ENCODE results near the gene TPCN2.

Gene TPCN2

DNA sequence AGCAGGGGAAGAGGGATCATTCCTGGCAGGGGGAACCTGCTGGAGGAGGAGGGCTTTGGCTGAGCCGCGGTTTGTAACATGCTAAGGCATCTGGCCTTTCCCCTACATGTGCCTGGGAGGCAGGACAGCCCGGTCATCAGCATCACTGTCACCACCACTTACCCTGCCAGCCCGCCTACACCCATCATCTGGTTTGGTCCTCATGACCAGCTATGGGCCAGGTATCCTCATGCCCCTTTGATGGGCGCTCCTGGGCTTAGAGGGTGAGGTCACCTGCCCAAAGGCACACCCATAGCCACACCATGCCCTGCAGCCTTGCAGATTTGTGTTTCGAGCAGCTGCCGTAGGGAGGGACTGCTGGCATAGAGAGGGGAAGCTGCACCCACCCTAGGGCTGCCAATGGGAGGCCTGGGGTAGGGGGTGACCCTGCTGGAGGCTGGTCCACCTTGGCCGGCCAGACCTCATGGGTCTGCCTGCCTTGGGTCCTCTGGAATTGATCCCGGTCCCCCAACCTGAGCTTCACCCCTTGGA, 38.3 kb upstream of the TPCN2 start:
- in situ Hi-C loops (cut with MboI; ENCODE audit: low sequenced_read_pairs), result no loop called here

GRCh38 chr11:69010964-69011623, 37.6 kb upstream of the TPCN2 start:
- in situ Hi-C loops (cut with MboI; ENCODE audit: low sequenced_read_pairs), result no loop called here

GRCh38 chr11:69011624-69012091, 37.1 kb upstream of the TPCN2 start:
- in situ Hi-C loops (cut with MboI; ENCODE audit: low sequenced_read_pairs), result no loop called here

- in situ Hi-C loops (cut with MboI; ENCODE audit: low sequenced_read_pairs), result no loop called here
These were observed 36.4 kb upstream of the TPCN2 start for GRCh38 chr11:69012092-69013008.

- in situ Hi-C loops (cut with MboI; ENCODE audit: low sequenced_read_pairs), result no loop called here
These were observed 35.5 kb upstream of the TPCN2 start, which contains the start of gene MRGPRF for GRCh38 chr11:69013009-69013951. Gene MRGPRF, minus strand, starts transcription at chr11:69013246. Its CDS starts 3,345 bp downstream, at chr11:69009901.

DNA sequence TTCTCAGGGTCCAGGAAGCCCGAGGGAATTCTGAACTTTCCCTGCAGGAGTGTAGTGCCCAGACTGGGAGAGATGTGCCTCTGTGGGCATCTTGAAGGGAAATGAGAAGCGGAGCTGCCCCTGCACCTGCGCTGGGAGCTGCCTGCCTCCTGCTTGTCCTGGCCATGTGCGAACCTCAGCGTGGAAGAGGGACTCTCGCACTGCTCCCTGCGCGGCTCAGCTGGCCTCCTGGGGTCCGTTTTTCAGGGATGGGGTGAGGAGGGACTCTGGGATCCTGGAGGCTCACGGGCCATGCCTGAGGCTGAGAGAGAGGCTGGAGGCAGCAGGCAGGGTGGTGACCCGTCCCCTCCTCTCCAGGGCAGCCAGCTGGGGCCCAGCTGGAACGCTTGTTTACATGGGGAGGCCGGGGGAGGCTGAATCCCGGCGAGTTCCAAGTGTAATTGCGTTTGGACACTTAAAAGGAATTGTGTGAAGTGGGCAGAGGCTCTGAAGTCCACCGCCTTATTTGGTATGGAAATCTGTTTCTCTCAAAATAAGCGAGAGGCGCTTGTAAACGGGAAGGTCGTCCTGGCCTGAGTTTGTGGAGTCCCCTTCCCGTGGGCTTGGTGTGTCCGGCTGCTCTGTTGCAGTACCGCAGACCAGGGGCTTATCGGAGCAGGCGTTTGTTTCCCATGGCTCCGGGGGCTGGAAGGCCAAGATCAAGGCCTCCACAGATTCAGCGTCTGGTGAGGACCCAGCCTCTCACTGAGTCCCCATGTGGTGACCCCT, 34.5 kb upstream of the TPCN2 start:
- in situ Hi-C loops (cut with MboI; ENCODE audit: low sequenced_read_pairs), result no loop called here

- in situ Hi-C loops (cut with MboI; ENCODE audit: low sequenced_read_pairs), result no loop called here
These were observed 33.7 kb upstream of the TPCN2 start for GRCh38 chr11:69014898-69015549.

DNA sequence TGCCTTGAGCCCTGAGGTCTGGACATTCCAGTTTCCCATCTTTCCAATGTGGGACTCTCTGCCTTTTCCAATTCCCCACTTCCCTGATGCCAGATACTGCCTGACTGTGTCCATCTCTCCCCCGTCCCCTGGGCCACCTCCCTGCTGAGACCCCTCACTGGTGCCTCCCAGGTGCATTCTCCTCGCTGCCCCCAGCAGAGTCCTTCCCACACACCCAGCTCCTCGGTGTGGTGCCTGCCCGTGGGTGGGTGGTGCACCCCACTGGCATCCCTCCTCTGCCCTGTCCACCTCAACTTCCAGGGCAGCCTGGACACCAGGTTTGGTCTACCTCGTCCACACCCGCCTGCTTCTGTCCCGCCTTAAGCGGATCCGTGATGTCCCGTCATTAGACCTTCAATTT, 30.8 kb upstream of the TPCN2 start:
- in situ Hi-C loops (cut with MboI; ENCODE audit: low sequenced_read_pairs), result no loop called here

DNA sequence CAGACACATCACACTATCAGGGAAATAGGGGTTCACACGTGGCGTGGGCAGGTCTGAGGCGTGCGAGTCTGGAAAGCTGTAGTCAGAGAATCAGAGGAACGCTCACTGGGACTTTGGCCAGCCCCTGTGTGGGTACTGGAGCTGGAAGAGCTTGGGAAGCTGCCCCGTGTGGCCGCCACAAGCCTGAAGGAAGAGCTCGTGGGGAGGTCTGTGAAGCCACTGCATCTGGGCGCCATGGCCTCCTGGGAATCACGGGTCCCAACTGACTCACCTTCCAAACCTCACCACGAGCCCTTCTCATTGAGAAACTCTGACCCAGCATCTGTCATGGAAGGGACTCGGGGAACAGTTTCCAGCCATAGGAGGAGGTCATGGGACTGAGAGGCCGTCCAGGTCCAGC, 29.8 kb upstream of the TPCN2 start:
- in situ Hi-C loops (cut with MboI; ENCODE audit: low sequenced_read_pairs), result no loop called here

GRCh38 chr11:69022260-69022659, 26.5 kb upstream of the TPCN2 start:
- in situ Hi-C loops (cut with MboI; ENCODE audit: low sequenced_read_pairs), result no loop called here

- in situ Hi-C loops (cut with MboI; ENCODE audit: low sequenced_read_pairs), result no loop called here
These were observed 24.2 kb upstream of the TPCN2 start for GRCh38 chr11:69024509-69024908.

GRCh38 chr11:69027704-69028372, 20.9 kb upstream of the TPCN2 start:
- in situ Hi-C loops (cut with MboI; ENCODE audit: low sequenced_read_pairs), result no loop called here

- in situ Hi-C loops (cut with MboI; ENCODE audit: low sequenced_read_pairs), result no loop called here
These were observed 18.4 kb upstream of the TPCN2 start for GRCh38 chr11:69030301-69030700.

DNA sequence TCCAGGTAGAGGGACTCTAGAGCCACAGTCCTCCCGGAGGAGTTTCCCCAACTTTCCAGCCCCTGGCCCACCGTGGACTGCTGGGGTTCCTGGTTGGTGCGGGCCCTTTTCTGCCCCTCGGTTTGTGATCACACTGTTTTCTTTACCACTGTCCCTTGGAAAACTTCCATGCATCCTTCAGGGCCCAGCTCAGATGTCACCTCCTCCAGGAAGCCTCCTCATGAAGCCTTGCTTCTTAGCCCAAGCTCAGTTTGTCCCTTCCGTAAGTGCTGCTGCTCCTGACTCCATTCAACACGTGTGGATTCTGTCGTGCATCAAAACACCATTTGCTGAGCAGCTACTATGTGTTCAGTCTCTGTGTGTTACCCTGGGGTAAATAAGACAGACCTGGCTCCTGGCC, 15.9 kb upstream of the TPCN2 start:
- in situ Hi-C loops (cut with MboI; ENCODE audit: low sequenced_read_pairs), result no loop called here

GRCh38 chr11:69033431-69033830, 15.3 kb upstream of the TPCN2 start:
- in situ Hi-C loops (cut with MboI; ENCODE audit: low sequenced_read_pairs), result no loop called here

DNA sequence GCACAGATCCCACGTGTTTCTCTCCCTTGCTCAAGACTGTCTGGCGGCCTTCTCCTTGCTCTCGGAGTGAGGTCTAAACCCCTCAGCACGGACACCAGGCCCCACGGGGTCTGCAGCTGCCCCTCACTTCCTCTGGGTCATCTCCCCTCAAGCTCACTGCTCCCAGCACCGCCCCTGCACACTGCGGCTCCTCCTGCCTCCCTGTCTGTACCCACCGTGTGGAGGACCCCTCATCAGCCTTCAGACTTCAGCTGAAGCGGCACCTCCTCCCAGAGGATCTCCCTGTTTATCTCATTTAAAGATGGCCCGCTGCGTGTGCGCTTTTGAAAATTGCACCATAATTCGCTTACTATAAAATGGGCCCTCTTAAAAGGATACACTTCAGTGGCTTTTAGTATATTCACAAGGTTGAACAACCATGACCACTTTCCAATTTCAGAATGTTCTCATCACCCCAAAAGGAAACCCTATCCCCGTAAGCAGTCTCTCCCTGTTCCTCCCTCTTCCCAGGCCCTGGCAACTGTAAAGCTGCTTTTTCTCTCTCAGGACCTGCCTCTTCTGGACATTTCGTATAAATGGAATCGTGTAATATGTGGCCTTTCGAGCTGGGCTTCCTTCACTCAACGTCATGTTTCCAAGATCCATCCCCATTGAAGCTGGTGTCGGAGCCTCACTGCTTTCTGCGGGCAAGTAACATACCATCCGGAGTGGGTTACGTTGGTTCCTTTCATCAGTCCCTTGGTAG, 14.4 kb upstream of the TPCN2 start:
- in situ Hi-C loops (cut with MboI; ENCODE audit: low sequenced_read_pairs), result no loop called here

GRCh38 chr11:69035150-69035945, 13.4 kb upstream of the TPCN2 start:
- in situ Hi-C loops (cut with MboI; ENCODE audit: low sequenced_read_pairs), result no loop called here

Measured in HL-60/S4 treated with phorbol 12-myristate 13-acetate at 8.2 ng/mL for 4 days and 3 days (cell line).